Smooth muscle cell of the brain vasculature (primary cell): ENCODE data around the gene TAF9.
"Not testable (repeated sequence)": the region's sequence is repeated elsewhere in the genome, so short reads cannot be mapped to it uniquely, and the experiment has no call there.

Experiments
- DNase-seq: peaks from one replicate; pipeline ENCODE4 v3.0.0-alpha.2; 2012; ENCODE audit warnings: low read depth, low spot score

The TAF9 gene, protein sequence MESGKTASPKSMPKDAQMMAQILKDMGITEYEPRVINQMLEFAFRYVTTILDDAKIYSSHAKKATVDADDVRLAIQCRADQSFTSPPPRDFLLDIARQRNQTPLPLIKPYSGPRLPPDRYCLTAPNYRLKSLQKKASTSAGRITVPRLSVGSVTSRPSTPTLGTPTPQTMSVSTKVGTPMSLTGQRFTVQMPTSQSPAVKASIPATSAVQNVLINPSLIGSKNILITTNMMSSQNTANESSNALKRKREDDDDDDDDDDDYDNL

DNA sequence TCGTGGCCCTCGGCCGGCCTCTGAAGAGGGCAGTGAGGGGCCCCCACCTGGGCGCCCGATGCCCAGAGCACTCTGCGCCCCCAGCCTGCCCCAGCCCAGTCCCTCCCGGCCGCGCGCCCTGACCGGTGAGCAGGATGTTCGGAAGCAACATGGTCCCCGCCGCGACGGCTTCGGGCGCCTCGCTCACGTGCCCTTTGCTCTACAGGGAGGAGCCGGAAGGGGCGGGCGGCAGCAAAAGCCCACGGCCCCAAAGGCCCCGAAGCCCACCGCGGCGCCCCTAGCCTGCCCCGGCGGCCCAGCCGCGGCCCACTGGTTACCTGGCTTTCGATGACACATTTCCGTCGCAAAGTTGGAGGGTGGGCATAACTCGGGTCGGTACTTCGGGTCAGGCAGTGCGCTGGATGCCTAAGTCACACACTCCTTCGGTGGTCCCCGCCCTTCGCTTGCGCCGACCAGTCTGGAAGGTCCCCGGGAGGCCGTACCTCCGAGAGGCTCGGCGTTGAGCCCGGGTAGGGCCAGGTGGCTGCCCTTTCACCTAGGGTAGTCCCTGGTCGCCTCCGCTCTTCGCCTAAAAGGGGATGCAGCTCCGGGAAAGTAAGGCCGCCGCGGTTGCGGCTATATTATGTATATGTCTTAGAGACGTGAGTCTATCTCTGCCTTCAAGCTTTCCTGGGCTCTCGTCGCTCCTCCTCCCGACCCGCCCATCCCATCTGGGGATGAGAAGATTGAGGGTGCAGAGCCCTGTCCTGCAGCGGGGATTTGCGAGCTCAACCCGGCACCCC, at the start of gene TAF9, which contains the start of the genes AK6 and RAD17:
TSS of gene TAF9 (minus strand) at position 181 of the 782 bp plus-strand sequence. CDS start 3,783 bp downstream, outside the sequence.
TSS of gene AK6 (minus strand) at position 181 of the 782 bp plus-strand sequence. CDS start at position 151, 30 bp downstream.
TSS of gene RAD17 (plus strand) at position 479 of the 782 bp plus-strand sequence. CDS start 2,391 bp downstream, outside the sequence.
- peak; percentile 87 for DNase-seq

DNA sequence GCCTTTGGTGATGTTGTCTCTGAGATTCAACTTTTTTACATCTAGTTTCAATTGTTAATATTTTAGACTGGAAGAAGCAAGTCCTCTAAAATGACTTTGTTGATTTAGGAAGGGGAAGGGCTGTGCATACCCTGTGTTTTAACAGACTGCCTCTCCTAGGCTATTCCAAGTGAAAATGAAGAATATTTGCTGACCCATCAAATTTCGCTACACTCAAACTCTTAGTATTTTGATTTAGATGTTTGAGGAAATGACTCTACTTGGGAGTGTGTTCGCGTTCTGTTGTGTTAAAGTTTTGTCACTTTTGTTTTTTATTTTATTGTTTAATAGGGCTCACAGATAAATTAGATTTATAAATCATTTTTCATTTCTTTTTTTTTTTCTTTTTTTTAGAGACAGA, 49.2 kb upstream of the TAF9 start:
- DNase-seq, result no peak

DNA sequence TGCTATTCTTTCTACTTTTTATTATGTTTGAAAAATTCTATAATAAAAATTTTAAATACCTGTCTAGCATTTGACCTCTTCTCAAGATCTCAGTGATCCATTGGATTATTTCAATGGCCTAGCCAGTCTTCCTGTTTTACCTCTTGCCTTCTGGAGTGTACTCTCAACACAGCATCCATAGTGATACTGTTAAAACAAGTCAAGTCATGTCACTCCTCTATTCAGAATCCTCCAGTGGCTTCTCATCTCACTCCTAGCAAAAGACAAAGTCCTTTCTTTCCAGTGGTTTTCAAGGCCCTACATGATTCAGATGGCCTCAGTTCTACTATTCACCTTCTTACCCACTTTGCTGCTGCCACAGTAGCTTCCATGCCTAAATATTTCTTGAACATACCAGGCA, 47.4 kb upstream of the TAF9 start:
- DNase-seq, result no peak

DNA sequence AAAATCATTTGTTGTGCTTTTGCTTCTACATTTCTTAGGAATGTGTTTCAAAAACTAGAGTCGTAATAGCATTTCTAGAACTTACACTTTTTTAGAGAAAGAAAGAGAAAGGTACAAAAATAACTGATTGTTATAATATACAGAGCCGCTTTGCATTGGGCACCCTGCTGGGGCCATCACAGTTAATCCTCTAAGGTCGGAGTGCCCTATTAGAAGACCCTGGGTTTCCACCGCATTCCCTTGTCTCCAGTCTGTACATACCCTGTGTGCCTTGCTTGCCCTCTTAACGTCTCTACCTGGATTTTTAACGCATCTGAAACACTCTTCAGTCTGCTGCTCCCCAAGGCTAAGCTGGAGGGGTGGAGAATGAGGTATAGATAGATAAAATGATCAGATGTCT, 46.9 kb upstream of the TAF9 start:
- no peak for DNase-seq

DNA sequence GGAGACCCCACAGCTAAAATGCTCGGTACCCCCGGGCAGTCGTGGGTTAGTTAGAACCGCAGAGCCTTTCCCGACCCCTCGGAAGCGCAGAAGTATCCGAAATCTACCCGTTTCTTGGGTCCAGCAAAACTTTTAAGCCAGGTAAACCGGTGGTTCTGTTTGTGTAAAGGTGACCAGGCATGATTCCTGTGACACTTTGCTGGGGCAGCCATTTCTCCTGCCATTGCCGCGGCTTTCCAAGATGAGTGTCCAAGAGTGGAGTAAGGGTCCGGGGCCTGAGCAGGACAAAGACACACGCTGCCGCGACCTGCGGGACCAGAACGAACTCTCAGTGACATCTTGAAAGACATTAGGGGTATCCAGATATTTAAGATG, 46.3 kb upstream of the TAF9 start:
- DNase-seq, result no peak

DNA sequence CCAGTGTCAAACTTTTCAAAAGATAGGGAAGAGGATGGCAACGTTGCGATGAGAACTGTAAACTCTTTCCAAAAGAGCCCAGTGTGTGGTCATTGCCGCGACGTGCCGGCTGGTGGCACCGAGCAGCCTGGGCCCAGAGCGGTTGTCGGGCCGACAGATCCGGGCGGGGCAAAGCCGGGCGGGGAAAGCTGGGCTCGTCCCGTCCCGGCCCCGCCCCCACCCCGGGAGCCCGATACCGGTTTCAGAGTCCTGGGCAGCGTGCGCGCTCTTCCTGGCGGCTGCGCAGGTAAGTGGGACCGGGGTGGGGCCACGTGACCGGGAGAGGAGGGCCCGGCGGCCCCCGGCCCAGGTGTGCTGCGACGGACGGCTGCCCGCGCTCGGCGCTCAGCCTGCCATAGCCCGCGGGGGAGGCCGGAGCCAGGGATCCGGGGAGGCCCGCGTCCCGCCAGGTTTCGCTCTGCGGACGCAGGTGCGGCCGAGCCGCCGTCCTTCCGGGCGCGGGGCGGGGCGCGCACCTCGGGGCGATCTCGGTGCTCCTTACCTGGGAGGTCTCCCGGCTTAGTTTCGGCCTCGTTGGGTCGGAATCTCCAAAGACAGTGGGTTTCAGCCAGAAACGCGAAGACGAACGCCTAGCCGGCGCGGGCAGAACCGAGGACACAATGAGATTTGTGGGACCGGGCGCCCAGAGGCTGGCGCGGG, 45.7 kb upstream of the TAF9 start, which contains the start of gene MARVELD2:
TSS of gene MARVELD2 (plus strand) at position 232 of the 699 bp plus-strand sequence. CDS start 4,270 bp downstream, outside the sequence.
- DNase-seq, result peak; percentile 2

DNA sequence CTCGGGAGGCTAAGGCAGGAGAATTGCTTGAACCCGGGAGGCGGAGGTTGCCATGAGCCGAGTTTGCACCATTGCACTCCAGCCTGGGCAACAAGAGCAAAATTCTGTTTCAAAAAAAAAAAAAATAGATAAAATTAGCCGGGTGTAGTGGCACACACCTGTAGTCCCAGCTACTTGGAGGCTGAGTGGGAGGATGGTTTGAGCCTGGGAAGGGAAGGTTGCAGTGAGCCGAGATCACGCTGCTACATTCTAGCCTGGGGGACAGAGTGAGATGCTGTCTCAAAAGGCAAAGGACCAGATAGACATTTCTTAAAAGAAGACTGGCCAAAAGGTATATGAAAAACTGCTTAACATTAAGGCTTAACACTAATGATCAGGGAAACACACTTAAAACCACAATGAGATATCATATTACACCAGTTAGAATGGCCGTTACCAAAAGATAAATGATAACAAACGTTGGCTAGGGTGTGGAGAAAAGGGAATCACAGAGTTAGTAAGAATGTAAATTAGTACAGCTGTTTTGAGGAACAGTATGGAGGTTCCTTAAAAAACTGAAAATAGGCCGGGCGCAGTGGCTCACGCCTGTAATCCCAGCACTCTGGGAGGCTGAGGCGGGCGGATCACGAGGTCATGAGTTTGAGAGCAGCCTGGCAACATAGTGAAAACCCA, 35.5 kb upstream of the TAF9 start:
- DNase-seq, result no peak

DNA sequence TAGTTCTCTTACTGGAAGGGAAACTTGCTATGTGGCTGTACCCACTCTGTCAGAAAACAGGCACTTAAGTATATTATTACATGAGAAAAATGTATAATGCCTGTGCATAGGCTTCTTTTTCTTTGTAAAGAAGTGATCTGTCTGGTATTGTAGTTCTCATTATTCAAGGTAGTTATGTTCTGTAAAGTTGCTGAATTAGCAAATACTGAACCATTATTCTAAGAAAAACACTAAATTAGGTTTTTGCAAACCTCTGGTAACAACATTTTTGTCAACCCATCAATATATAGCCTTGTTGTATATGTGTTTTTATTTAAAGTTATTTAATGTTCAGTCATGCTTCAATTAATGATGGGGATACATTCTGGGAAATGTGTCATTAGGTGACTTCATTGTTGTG, 9.1 kb upstream of the TAF9 start:
- DNase-seq, result no peak

DNA sequence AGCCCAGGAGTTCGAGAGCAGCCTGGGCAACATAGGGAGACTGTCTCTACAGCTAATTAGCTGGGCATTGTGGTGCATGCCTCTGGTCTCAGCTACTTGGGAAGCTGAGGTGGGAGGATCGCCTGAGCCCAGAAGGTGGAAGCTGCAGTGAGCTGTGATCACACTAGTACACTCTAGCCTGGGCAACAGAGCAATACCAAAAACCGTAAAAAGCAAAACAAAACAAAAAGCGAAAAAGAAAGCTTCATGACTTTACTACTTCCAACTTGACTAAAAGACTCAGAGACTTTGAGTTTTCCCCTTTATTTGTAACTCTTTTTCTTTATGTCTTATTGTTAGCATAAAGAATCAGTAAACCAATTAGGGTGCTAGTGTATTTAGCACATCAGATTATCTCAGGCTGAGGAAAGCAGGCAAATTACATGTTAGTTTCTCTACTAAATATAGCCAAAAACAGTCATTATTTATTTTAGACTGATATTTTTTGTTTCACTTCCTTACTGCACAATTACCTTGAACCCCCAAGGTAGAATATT, 5.7 kb upstream of the TAF9 start:
- DNase-seq, result no peak

DNA sequence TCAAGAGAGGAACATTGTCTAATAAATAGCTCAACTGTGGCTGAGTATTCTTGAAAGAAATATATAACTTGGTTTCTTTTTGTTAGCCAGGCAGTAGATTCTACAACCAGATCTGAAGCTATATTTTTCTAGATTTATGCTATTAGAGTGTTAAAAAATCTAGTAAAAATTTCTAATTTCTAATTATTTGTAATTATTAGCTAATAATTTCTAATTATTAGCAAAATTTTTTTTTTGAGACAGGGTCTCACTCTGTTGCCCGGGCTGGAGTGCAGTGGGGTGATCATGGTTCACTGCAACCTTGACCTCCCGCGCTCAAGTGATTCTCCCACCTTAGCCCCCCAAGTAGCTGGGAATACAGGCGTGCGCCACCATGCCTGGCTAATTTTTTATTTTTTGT, 3.1 kb upstream of the TAF9 start:
- no peak for DNase-seq

DNA sequence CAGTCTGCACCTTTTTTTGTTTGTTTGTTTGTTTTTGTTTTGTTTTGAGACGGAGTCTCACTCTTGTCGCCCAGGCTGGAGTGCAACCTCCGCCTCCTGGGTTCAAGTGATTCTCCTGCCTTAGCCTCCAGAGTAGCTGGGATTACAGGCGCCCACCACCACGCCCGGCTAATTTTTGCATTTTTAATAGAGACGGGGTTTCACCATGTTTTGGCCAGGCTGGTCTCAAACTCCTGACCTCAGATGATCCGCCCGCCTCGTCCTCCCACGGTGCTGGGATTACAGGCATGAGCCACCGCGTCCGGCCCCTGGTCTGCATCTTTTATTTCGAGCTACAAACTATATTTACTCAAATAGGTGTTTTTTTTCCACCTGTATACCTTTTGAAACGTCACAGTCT, 1.0 kb upstream of the TAF9 start:
- not testable (repeated sequence) for DNase-seq

DNA sequence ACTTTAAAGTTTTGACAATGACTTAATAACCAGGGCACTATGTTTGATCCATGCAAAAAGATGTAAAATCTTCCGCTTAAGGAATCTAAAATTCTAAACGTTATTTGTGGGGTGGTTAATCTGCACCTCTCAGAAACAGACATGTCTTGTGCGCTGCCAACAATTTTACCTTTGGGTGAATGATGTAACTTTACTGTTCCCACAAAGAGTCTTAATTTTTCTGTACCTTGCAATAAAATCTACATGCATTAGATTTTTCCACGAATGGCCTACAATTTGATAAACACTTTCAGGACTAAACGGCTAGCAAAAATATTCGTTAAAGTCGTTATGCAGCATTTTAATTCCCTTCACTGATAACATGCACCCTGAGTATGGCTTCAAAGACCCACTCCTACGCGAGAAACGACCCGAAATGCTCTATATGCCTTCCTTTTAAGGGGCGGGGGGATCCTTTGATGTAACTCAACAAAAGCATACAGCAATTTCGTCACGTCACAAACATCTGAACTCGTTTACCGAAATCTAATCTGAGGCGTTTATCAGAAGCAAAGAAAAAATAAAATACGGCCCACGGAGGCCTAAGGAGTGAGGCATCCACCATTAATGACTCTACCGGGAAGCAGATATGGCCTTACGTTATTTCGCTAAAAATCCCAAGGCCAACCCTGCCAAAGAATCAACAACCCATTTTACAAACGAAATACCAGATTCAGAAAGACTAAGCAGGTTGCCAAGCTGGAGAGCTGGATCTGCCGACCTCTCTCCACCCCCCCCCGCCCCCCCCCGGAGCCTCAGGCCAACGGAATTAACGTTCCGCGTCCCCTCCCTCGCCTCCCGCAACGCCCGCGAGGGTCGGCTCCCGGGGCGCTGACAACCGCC, 621 bp downstream of the TAF9 start:
- DNase-seq, result peak; percentile 7

DNA sequence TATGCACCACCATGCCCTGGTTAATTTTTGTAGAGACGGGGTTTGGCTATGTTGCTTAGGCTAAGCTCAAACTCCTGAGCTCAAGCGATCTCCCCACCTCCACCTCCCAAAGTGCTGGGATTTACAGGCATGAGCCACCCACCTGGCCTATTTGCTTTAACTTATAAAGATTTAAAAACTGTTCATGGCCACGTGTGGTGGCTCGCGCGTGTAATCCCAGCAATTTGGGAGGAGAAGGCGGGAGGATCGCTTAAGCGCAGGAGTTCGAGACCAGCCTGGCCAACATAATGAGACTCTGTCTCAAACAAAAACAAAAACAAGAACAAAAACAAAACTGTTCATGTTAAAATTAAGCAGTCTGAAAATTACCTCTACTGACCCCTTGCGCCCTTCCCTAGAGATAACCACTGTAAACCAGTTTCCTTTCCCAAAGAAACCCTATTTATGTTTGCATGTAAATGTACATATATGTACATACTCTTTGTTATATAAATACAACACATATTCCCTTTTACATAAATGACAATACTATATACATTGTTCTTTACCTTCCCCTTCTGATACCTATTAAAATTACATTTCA, 1.5 kb downstream of the TAF9 start:
- no peak for DNase-seq

DNA sequence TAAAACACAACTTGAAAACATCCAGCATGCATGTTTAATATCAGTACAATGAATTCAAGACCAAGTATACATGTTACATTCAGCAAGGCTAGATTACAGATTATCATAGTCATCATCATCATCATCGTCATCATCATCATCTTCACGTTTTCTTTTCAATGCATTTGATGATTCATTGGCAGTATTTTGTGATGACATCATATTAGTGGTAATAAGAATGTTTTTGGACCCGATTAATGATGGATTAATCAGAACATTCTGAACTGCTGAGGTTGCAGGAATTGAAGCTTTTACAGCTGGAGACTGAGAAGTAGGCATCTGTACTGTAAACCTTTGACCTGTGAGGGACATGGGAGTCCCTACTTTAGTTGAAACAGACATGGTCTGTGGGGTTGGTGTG, 4.5 kb downstream of the TAF9 start:
- no peak for DNase-seq

DNA sequence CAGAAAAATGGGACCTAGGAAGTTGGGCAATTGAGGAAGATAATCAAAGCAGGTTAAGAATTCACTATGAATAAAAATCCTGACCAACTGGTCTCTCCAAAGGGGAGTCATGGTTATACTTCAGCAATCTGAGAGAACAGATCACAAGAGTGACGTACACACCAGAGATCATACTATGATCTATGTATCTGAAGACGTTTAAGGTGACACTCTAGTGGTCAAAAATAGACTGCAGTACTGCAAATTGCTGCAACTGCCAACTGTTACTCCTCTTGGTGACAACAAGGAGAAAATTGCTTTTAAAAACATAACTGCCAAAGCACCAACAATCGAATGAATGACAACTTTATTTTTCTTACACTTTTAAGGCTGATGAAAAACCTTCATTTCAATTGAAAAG, 4.9 kb downstream of the TAF9 start:
- DNase-seq, result no peak

DNA sequence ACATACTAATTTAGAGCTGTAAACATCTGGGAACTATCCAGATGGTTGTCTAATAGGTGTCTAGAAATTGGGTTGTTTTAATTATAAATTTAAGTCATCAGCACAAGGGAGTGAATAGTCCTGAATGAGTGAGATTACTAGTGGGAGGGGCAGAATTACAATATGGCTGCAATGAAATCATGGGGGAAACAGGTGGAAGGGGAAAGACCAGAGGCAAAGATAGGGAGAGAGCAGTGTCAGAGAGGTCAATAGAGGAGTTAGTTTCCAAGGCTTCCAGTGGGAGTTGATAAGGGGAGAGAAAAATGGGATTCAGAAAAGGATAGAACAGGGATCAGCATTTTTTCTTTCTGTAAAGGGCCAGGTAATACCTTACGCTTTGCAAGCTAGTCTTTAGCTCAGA, 8.9 kb downstream of the TAF9 start:
- no peak for DNase-seq

DNA sequence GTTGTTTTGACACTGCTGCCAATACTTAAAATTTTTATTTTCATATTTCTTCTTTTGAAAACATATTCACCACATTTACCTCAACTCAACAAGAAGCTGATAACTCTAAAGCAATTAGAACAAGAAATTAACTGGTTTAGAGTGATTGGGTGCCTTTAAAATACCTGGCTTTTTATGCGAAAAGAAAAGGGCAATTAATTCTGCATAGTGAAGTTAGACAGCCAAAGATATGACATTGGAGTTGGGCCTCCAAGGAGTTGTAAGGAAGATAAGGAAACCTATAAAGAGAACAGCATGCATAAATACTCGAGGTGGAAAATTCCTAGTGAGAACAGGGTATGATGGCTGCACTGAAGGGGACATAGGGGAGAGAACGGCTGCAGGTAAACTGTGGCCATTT, 9.6 kb downstream of the TAF9 start:
- no peak for DNase-seq

DNA sequence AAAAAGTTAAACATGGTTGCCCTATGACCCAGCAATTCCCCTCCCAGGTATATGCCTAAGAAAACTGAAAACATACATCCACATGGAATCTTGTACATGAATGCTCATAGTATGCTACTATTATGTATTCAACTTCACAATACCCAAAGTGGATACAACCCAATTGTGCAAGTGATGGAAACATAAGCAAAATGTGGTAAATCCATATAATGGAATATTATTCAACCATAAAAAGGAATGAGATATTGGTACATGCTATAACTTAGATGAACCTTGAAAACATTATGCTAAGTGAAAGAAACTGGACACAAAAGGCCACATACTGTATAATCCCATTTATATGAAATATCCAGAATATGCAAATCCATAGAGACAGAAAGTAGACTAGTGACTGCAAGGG, 18.7 kb downstream of the TAF9 start:
- no peak for DNase-seq

DNA sequence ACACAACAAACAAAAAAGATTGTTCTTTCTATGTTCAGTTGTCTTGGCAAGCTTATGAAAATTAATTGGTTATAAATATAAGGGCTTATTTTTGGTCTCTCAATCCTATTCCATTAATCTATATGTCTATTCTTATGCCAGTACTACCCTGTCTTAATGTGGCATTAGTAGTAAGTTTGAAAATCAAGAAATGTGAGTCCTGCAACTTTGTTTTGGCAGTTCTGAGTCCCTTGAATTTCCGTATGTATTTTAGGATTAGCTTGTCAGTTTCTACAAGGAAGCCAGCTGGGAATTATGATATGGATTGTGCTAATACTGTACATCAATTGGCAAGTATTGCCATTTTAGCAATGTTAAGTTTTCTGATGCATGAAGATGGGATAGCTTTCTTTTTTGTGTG, 26.2 kb downstream of the TAF9 start:
- DNase-seq, result no peak

DNA sequence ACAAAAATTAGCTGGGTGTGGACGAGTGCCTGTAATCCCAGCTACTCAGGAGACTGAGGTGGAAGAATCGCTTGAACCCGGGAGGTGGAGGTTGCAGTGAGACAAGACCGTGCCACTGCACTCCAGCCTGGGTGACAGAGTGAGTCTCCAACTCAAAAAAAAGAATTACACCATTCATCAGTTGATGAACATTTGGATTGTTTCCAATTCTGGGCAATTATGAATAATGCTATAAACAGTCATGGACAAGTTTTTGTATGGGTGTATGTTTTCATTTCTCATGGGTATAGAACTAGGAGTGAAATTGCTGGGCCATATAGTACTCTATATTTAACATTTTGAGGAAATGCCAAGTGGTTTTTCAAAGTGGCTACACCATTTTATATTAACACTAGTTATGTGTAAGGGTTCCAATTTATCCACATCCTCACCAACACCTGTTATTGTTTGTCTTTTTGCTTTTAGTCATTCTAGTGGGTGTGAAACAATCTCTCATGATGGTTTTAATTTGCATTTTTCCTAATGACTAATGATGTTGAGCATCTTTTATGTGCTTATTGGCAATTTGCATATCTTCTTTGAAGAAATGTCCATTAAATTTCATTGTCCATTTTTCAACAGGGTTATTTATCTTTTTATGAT, 27.7 kb downstream of the TAF9 start:
- DNase-seq, result no peak
